RWPE1 (cell line): ENCODE measurements around the gene UCHL3.

Source experiments
- CTCF ChIA-PET: fragments of 350-600 bp; sonication (Branson Sonifier 250); formaldehyde crosslinking; extraction: SDS; loops from one replicate; lab custom pipeline; 2021; lab: Yijun Ruan, JAX
- POLR2A ChIA-PET: fragments of 400-600 bp; formaldehyde crosslinking; extraction: SDS; loops from one replicate; lab custom pipeline; 2020; ENCODE audit warnings: antibody characterized with exemption; ENCODE audit not compliant: low non-redundant PET; lab: Yijun Ruan, JAX
- DNase-seq: peaks from one replicate; pipeline ENCODE4 v3.0.0; 2012; ENCODE audit warnings: low spot score
- H3K27ac ChIP-seq: fragments of 450-650 bp; 2 replicates; pipeline ENCODE4 v1.5.1; 2017
- CTCF ChIP-seq: fragments of 450-650 bp; conservative IDR thresholded peaks from 2 replicates; pipeline ENCODE4 v1.5.1; 2017; ENCODE audit warnings: low read depth, mild to moderate bottlenecking

UCHL3 gene

GRCh38 chr13:75648446-75648845 lies 98.9 kb downstream of the UCHL3 start:
- POLR2A ChIA-PET: no interaction called here
- DNase-seq: no peak
- no peak for TF ChIP-seq CTCF
- no peak overlapping the region for H3K27ac ChIP-seq
- CTCF ChIA-PET: interaction anchor here (1.2 kb wide), 1 partner anchor 47 kb away, joined by 3 read pairs; no protein-coding TSS in a partner anchor

DNA sequence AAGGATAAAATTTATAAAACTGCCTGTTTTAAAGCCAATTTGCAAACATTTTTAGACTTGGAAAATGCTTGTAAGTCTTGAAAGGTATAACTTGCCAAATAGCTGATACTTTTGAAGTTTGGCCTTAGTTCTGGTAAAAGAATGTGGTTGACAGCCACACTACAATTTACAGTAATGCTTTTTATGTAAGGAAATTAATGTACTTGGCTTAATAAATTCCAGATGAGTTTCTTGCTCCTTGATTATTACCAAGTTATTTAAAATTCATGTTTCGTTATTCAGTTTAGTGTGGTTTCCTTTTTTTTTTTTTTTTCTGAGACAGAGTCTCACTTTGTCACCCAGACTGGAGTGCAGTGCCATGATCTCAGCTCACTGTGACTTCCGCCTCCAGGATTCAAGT lies 101.4 kb downstream of the UCHL3 start:
- TF ChIP-seq CTCF: no peak
- DNase-seq: no peak
- H3K27ac ChIP-seq: no peak overlapping the region
- CTCF ChIA-PET: no interaction called here
- POLR2A ChIA-PET: no interaction called here

DNA sequence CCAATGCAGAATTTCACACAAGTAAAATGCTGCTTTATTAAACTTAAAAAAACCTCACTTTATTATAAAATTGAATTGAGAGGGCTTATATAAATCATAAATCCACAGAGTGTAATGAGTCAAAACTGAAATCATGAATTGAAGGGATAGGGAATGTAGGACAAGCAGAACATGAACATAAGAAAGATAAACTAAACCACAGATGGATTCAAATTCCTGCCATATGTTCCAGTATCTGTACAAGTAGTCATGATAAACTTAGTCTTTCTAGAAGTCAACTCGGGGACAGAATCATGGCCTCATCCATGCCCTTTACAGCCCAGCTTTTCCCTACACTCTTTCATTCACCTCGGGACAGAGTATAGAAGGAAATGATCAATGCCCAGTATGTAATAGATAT lies 103.1 kb downstream of the UCHL3 start:
- no peak overlapping the region for H3K27ac ChIP-seq
- TF ChIP-seq CTCF: no peak
- ChIA-PET CTCF (no interaction called here), POLR2A (no interaction called here)
- no peak for DNase-seq
